K562 (cell line): Measurements from ENCODE around the gene ANK3. TPM values are rescaled to one million over a fixed set of nuclear protein-coding genes. Genes with fewer than 3 reads are reported as not detected.
A peak's percentile ranks its signal among the peaks of the same experiment; 100 is the strongest.

Experiments used
- ATAC-seq: fragments of 200-7000 bp; cut with Tn5 transposase; 3 replicates; pipeline ENCODE4 v1.9.1; 2020; ENCODE audit warnings: moderate library complexity
- BruUV-seq: library from RNA; stranded (reverse); fragments of 400-500 nt; replicated peaks from 2 replicates; lab custom pipeline; 2021; lab: Mats Ljungman, UMichigan
- CTCF ChIA-PET: fragments of 300-600 bp; formaldehyde crosslinking; extraction: SDS; loops from one replicate; lab custom pipeline; 2021; ENCODE audit warnings: low intra/inter-chr PET ratio; lab: Yijun Ruan, JAX
- POLR2A ChIA-PET: fragments of 300-600, 350-650 bp; sonication (Branson Sonifier 250); formaldehyde crosslinking; extraction: SDS; loops from one replicate; lab custom pipeline; 2021; ENCODE audit warnings: antibody characterized with exemption, inconsistent platforms; lab: Yijun Ruan, JAX
- DNase-seq, 4 experiments: peaks; one replicate each; pipeline versions ENCODE4 v3.0.0 to v3.0.0-alpha.2; 2011 to 2018; ENCODE audit warnings: low spot score in 3 of 4, mixed read lengths in 3 of 4; ENCODE audit errors: extremely low read depth in 1 of 4
- FAIRE-seq: peaks from 2 replicates; lab custom pipeline; 2011; peaks lifted over from hg19 to GRCh38; lab: Jason Lieb, UNC
- H2AFZ ChIP-seq: 2 replicates; pipeline ENCODE4 v1.6.0; 2011; ENCODE audit warnings: low read depth, low read length, control low read depth, inconsistent platforms
- H3K27ac ChIP-seq: fragments of 200-600 bp; 3 replicates; pipeline ENCODE4 v1.8.0; 2011; ENCODE audit warnings: low read depth, mild to moderate bottlenecking, control low read depth, inconsistent platforms, low read length, moderate library complexity, mixed read lengths; ENCODE audit errors: extremely low read depth
- H3K27me3 ChIP-seq, 2 experiments: fragments of 300-600 bp in 1 of 2; 2 replicates in 1 of 2; 3 replicates in 1 of 2; pipeline versions ENCODE4 v1.6.0 to v1.8.0; 2011; ENCODE audit warnings: inconsistent platforms in 2 of 2, low read length in 2 of 2, mild to moderate bottlenecking in 1 of 2, mixed read lengths in 1 of 2, moderate library complexity in 1 of 2; ENCODE audit not compliant: control insufficient read depth in 2 of 2, insufficient read depth in 2 of 2
- H3K36me3 ChIP-seq: fragments of 300-600 bp; 3 replicates; pipeline ENCODE4 v1.8.0; 2011; ENCODE audit warnings: mild to moderate bottlenecking, low read length, inconsistent platforms; ENCODE audit not compliant: control insufficient read depth, insufficient read depth
- H3K4me1 ChIP-seq, 2 experiments: fragments of 200-600 bp in 1 of 2; replicated peaks in 1 of 2; 2 replicates in 1 of 2; 3 replicates in 1 of 2; pipeline versions ENCODE4 v1.5.1 to v1.8.0; 2011; ENCODE audit warnings: inconsistent platforms in 2 of 2, low read length in 2 of 2, mild to moderate bottlenecking in 1 of 2, mixed read lengths in 1 of 2, moderate library complexity in 1 of 2; ENCODE audit not compliant: control insufficient read depth in 2 of 2, insufficient read depth in 2 of 2
- H3K4me2 ChIP-seq: 2 replicates; pipeline ENCODE4 v1.6.1; 2011; ENCODE audit warnings: low read length, control low read depth, inconsistent platforms, mixed read lengths; ENCODE audit not compliant: insufficient read depth
- H3K4me3 ChIP-seq: fragments of 200-600 bp; sonication (generic), shearing (Covaris generic); 2 replicates; pipeline ENCODE4 v1.5.1; 2016; ENCODE audit warnings: control low read depth, inconsistent platforms
- H3K79me2 ChIP-seq: fragments of 200-600 bp; 3 replicates; pipeline ENCODE4 v1.8.0; 2011; ENCODE audit warnings: low read length, inconsistent platforms; ENCODE audit not compliant: control insufficient read depth, insufficient read depth
- H3K9ac ChIP-seq, 2 experiments: 2 replicates each; pipeline versions ENCODE4 v1.6.0 to v1.6.1; 2011; ENCODE audit warnings: low read depth in 2 of 2, low read length in 2 of 2, control low read depth in 1 of 2, inconsistent platforms in 1 of 2, mild to moderate bottlenecking in 1 of 2, mixed read lengths in 1 of 2; ENCODE audit not compliant: insufficient read depth in 1 of 2
- H3K9me1 ChIP-seq: one replicate; pipeline ENCODE4 v1.6.0; 2011; ENCODE audit warnings: inconsistent platforms, mild to moderate bottlenecking, low read length, moderate library complexity; ENCODE audit not compliant: control insufficient read depth, insufficient read depth
- H3K9me3 ChIP-seq: replicated peaks from 2 replicates; pipeline ENCODE4 v1.5.1; 2011; ENCODE audit warnings: low read depth, low read length, inconsistent platforms; ENCODE audit not compliant: control insufficient read depth, insufficient read depth
- H4K20me1 ChIP-seq: replicated peaks from 2 replicates; pipeline ENCODE4 v1.6.1; 2011; ENCODE audit warnings: low read length, inconsistent platforms, mixed read lengths; ENCODE audit not compliant: control insufficient read depth, insufficient read depth
- ARID3B ChIP-seq: fragments of 250-450 bp; sonication (Bioruptor Pico); IDR thresholded peaks from 2 replicates; pipeline ENCODE4 v1.4.0; 2020; ENCODE audit warnings: borderline replicate concordance
- CREBBP ChIP-seq: IDR thresholded peaks from one replicate; pipeline ENCODE4 v1.6.1; 2012; ENCODE audit warnings: low read depth, mild to moderate bottlenecking, control low read depth, inconsistent platforms, low read length
- HMBOX1 ChIP-seq: sonication (generic); IDR thresholded peaks from 2 replicates; pipeline ENCODE4 v1.6.1; 2016
- HNRNPH1 ChIP-seq: fragments of 200-400 bp; formaldehyde crosslinking; optimal IDR thresholded peaks from 2 replicates; pipeline ENCODE3; 2017; ENCODE audit warnings: low read depth, mild to moderate bottlenecking, low read length, moderate library complexity
- ILK ChIP-seq: fragments of 450-650 bp; IDR thresholded peaks from 2 replicates; pipeline ENCODE4 v1.6.1; 2016; ENCODE audit warnings: missing genetic modification characterization, low read depth, mild to moderate bottlenecking, missing compliant biosample characterization, moderate library complexity, borderline replicate concordance
- MAX ChIP-seq: sonication (generic); formaldehyde crosslinking; IDR thresholded peaks from 2 replicates; pipeline ENCODE4 v1.9.0; 2022; ENCODE audit warnings: mild to moderate bottlenecking, missing genetic modification reagents
- NFE2 ChIP-seq: IDR thresholded peaks from 2 replicates; pipeline ENCODE4 v1.6.1; 2014; ENCODE audit warnings: antibody characterized with exemption, low read depth
- NR0B1 ChIP-seq: fragments of 450-650 bp; IDR thresholded peaks from one replicate; pipeline ENCODE4 v1.6.1; 2018; ENCODE audit warnings: mild to moderate bottlenecking, moderate library complexity; ENCODE audit not compliant: partially characterized antibody
- RAD51 ChIP-seq: fragments of 450-650 bp; IDR thresholded peaks from 2 replicates; pipeline ENCODE4 v1.7.1; 2016; ENCODE audit warnings: low read depth, mild to moderate bottlenecking, borderline replicate concordance
- SPI1 ChIP-seq: IDR thresholded peaks from 2 replicates; pipeline ENCODE4 v1.6.1; 2011; ENCODE audit warnings: low read depth, low read length, control low read depth, borderline replicate concordance
- TEAD1 ChIP-seq, 2 experiments: fragments of 450-650 bp in 1 of 2; sonication (generic) in 1 of 2; formaldehyde crosslinking; IDR thresholded peaks; 2 replicates each; pipeline versions ENCODE4 v1.4.0 to v1.8.0; 2020 to 2022; ENCODE audit warnings: mild to moderate bottlenecking in 2 of 2, missing genetic modification reagents in 1 of 2
- ZNF408 ChIP-seq: fragments of 250-450 bp; sonication (Bioruptor Pico); IDR thresholded peaks from 2 replicates; pipeline ENCODE4 v1.4.0; 2020; ENCODE audit warnings: low read depth, mild to moderate bottlenecking, moderate library complexity
- WGBS: fragments of 100-300 bp; shearing (Covaris generic); methylation state at CpG from one replicate; pipeline ENCODE4 v1.1.6; 2016; ENCODE audit warnings: low coverage, mixed read lengths; ENCODE audit not compliant: insufficient coverage; ENCODE audit errors: missing lambda C conversion rate; 5-methylcytosine and 5-hydroxymethylcytosine counted together
- in situ Hi-C: fragments of 300-500 bp; cut with MboI; formaldehyde crosslinking; loops from 4 replicates; pipeline ENCODE4 v1.15.0; 2018; ENCODE audit warnings: inconsistent platforms, mixed read lengths
- intact Hi-C: fragments of 100-400 bp; cut with micrococcal nuclease; formaldehyde crosslinking; loops from 2 replicates; pipeline ENCODE4 v1.14.2; 2022
- polyA plus RNA-seq, 8 experiments: library from polyadenylated mRNA; depleted of rRNA in 4 of 8; stranded (reverse) in 5 of 8; unstranded in 3 of 8; fragments of >200 nt; fragmentation: Nextera tagmentation in 2 of 8; fragmentation: Illumina TruSeq in 1 of 8; extraction: Ambion mirVana in 2 of 8; extraction: Trizol in 1 of 8; gene quantifications; 2 replicates each; pipeline versions ENCODE4 v1.2.1 to v1.2.3, GENCODE V29; 2011 to 2014; ENCODE audit warnings: inconsistent platforms in 1 of 8, missing spikeins in 1 of 8
- total RNA-seq, 7 experiments: library from RNA; depleted of rRNA in 6 of 7; stranded (reverse); fragments of >200 nt in 6 of 7; fragmentation: Illumina TruSeq in 2 of 7; extraction: Trizol in 2 of 7; gene quantifications; 2 replicates each; pipeline versions ENCODE4 v1.2.1 to v1.2.3, GENCODE V29; 2011 to 2021; ENCODE audit warnings: low replicate concordance in 1 of 7

Gene ANK3
- total and polyA plus RNA-seq, 9 of the 15 experiments (the other 6 are each of a cell fraction or from before 2014, with no cell fraction given) = 10.0 to 32.3 (median 17.9) TPM

- no TSS peak for BruUV-seq
- no peak overlapping the region for H3K9ac ChIP-seq
- H3K4me3 ChIP-seq = no peak overlapping the region
- in situ Hi-C loops = no loop called here
- no peaks in the 10 kb centered on the region for H3K4me1 ChIP-seq
- H2AFZ ChIP-seq = no peak overlapping the region
- no peaks in the 10 kb centered on the region for H3K9me1 ChIP-seq
- DNase-seq (no peak), ATAC-seq (no peak)
- POLR2A ChIA-PET = no interaction called here
- no peaks in the 10 kb centered on the region for H4K20me1 ChIP-seq
- H3K36me3 ChIP-seq = no peaks in the 10 kb centered on the region
- no peaks in the 10 kb centered on the region for H3K27me3 ChIP-seq
- intact Hi-C loops = no loop called here
- TF ChIP-seq NR0B1 (no peak), NFE2 (peak; percentile 47; the same call in 1 of the 2 replicates)
- TF ChIP-seq, all 486 proteins: peak for 1
- no peak overlapping the region for H3K4me2 ChIP-seq
- FAIRE-seq = no peak
- H3K79me2 ChIP-seq = no peaks in the 10 kb centered on the region
- CTCF ChIA-PET = no interaction called here
- H3K9me3 ChIP-seq = no peaks in the 10 kb centered on the region
- H3K27ac ChIP-seq = no peak overlapping the region
- WGBS = 4% methylated on average over 1 of the region's 1 CpG
Measured at GRCh38 chr10:59984415-59984814, 405.3 kb downstream of the ANK3 start.

GRCh38 chr10:59980356-59980755 lies 409.3 kb downstream of the ANK3 start:
- BruUV-seq = no TSS peak
- Histone ChIP-seq H3K9ac (no peak overlapping the region), H3K9me3 (peaks cover 2% of the 10 kb centered on the region), H3K36me3 (no peaks in the 10 kb centered on the region), H3K27ac (no peak overlapping the region), H3K4me1 (no peaks in the 10 kb centered on the region), H3K9me1 (no peaks in the 10 kb centered on the region), H3K79me2 (no peaks in the 10 kb centered on the region), H3K4me3 (no peak overlapping the region), H4K20me1 (no peaks in the 10 kb centered on the region), H3K27me3 (no peaks in the 10 kb centered on the region), H3K4me2 (no peak overlapping the region), H2AFZ (no peak overlapping the region)
- ChIA-PET POLR2A (interaction anchor here (0.6 to 1.2 kb wide), 2 partner anchors 9 to 12 kb away, joined by 3 read pairs; no protein-coding TSS in a partner anchor), CTCF (no interaction called here)
- intact Hi-C loops = no loop called here
- no peak for FAIRE-seq
- DNase-seq = no peak
- ATAC-seq = no peak
- in situ Hi-C loops = no loop called here
- WGBS = 13% methylated on average over 1 of the region's 1 CpG
- peak; percentile 18 for TF ChIP-seq CREBBP
- no peak for TF ChIP-seq ILK (tag)
- no peak for TF ChIP-seq TEAD1 (CRISPR knock-in tag; IDR thresholded peaks at IDR 0.05)
- no peak for TF ChIP-seq HMBOX1
- TF ChIP-seq RAD51 = no peak
- no peak for TF ChIP-seq ARID3B (CRISPR knock-in tag)
- TF ChIP-seq MAX (CRISPR knock-in tag) = no peak
- peak; percentile 23; the same call in 1 of the 2 replicates for TF ChIP-seq SPI1
- no peak for TF ChIP-seq HNRNPH1
- no peak for TF ChIP-seq ZNF408 (CRISPR knock-in tag)
